Ovary (tissue), 10 donors: ENCODE data around the gene ATP6V0A4. TPM values are rescaled to one million over a fixed set of nuclear protein-coding genes. Genes with fewer than 3 reads are reported as not detected.

ENCODE experiments used
- DNase-seq, 5 donors: peaks; one replicate each; pipeline ENCODE4 v3.0.0-alpha.2; 2019 to 2020
- H3K27ac ChIP-seq, 2 donors: fragments of 200-600 bp; one replicate each; pipeline versions ENCODE4 v1.5.1 to v1.8.0; 2019 to 2022
- H3K27me3 ChIP-seq: fragments of 200-600 bp; one replicate; pipeline ENCODE4 v1.8.0; 2022
- H3K36me3 ChIP-seq: fragments of 200-600 bp; sonication (generic); one replicate; pipeline ENCODE4 v1.5.1; 2019
- H3K4me1 ChIP-seq: one replicate; pipeline ENCODE4 v1.8.1; 2013; ENCODE audit warnings: mild to moderate bottlenecking, moderate library complexity; ENCODE audit not compliant: insufficient read depth
- H3K4me3 ChIP-seq: fragments of 200-600 bp; sonication (generic); one replicate; pipeline ENCODE4 v1.5.1; 2017
- H3K9me3 ChIP-seq, 2 donors: fragments of 200-600 bp in 1 of 2; sonication (generic) in 1 of 2; one replicate each; pipeline versions ENCODE4 v1.5.1 to v1.8.1; 2013 to 2019; ENCODE audit warnings: mild to moderate bottlenecking in 1 of 2, moderate library complexity in 1 of 2
- CTCF ChIP-seq, 3 donors: fragments of 450-650 bp in 2 of 3; fragments of 200-600 bp in 1 of 3; IDR thresholded peaks; one replicate each; pipeline versions ENCODE4 v1.5.1 to v1.8.0; 2016 to 2022; ENCODE audit warnings: antibody characterized with exemption in 3 of 3, mild to moderate bottlenecking in 1 of 3
- EP300 ChIP-seq: sonication (generic); formaldehyde crosslinking; IDR thresholded peaks from one replicate; pipeline ENCODE4 v1.6.1; 2017; ENCODE audit warnings: antibody characterized with exemption
- POLR2A ChIP-seq: fragments of 450-650 bp; IDR thresholded peaks from one replicate; pipeline ENCODE4 v1.6.1; 2017; ENCODE audit warnings: antibody characterized with exemption, mild to moderate bottlenecking, moderate library complexity
- WGBS, 3 donors: extraction: QIAGEN DNeasy Blood & Tissue Kit in 1 of 3; methylation state at CpG; one replicate each; pipeline versions ENCODE4 v1.1.5 to v1.1.7; 2013 to 2017; 5-methylcytosine and 5-hydroxymethylcytosine counted together
- intact Hi-C, 4 donors: fragments of 100-400 bp; cut with DNase I; formaldehyde crosslinking; loops; one replicate each; pipeline versions ENCODE4 v1.11.0 to v1.15.1; 2022 to 2023
- long read RNA-seq, 3 donors: library from polyadenylated mRNA in 2 of 3; unstranded in 2 of 3; transcript quantifications; one replicate each; pipeline ENCODE4 v2.0.0 and lab custom pipeline, GENCODE V29; 2021 to 2026
- polyA plus RNA-seq, 2 donors: library from polyadenylated mRNA; stranded (reverse); fragments of 200-250 nt in 1 of 2; fragments of 350-450 nt in 1 of 2; fragmentation: Illumina TruSeq in 1 of 2; extraction: RNeasy Lipid Tissue Mini Kit (QIAGEN cat#74804) in 1 of 2; gene quantifications; one replicate each; pipeline ENCODE4 v1.2.3, GENCODE V29; 2013 to 2014
- total RNA-seq, 7 donors: library from RNA; depleted of rRNA in 2 of 7; stranded (reverse); fragments of >200 nt in 2 of 7; fragmentation: NEBNext Ultra II Directional in 3 of 7; extraction: Animal tissue kit (Norgen Biotek cat#: 25700) in 3 of 7; gene quantifications; one replicate each; pipeline versions ENCODE4 v1.1.0 to v1.2.4, GENCODE V29; 2016 to 2023
- donor health status: DM: no; HTN: no; CAD: no; lungs with moderate emphysema.
- donor health status: DM: no; HTN: no; CAD: no.
- donor health status: Bipolar disorder and iron deficiency.
- donor health status: DM: yes; HTN: yes; CAD: no.
- donor health status: DM: no; HTN: no; CAD: no.
- donor health status: DM: yes; HTN: yes; CAD: no.

The ATP6V0A4 gene
- total RNA-seq (not detected), polyA plus RNA-seq (1 to 10 TPM in 1 of 2 donors, not detected in 1; 1.7 TPM)
- long read RNA-seq, donor 1, result 0 reads
- long read RNA-seq, donor 2, result 0 reads
- long read RNA-seq, donor 3, result 0 reads

- intact Hi-C loops, result no loop called here
- no peak within 1 kb of the TSS for H3K4me3 ChIP-seq
- no peak within 1 kb of the TSS for H3K27ac ChIP-seq
- no peaks in the 10 kb centered on the region for H3K27me3 ChIP-seq
- no peak for DNase-seq
- H3K9me3 ChIP-seq, result no peaks in the 10 kb centered on the region
- no peaks in the 10 kb centered on the region for H3K4me1 ChIP-seq
- H3K36me3 ChIP-seq, result no peaks in the 10 kb centered on the region
- TF ChIP-seq POLR2A (no peak), CTCF (IDR thresholded peaks at IDR 0.05) (no peak), EP300 (no peak)
- WGBS, 3 donors, result 17 to 31% (median 20%) methylated on average over 14 of the region's 14 CpGs
Measured at GRCh38 chr7:138797715-138798320, at the start of gene ATP6V0A4, which contains the start of gene TMEM213. ATP6V0A4 (minus strand) TSS chr7:138798196; CDS start chr7:138771247, 26,949 bp downstream. TMEM213 (plus strand) TSS chr7:138797994; CDS start chr7:138798105, 111 bp downstream.

GRCh38 chr7:138845711-138846110, 47.7 kb upstream of the ATP6V0A4 start:
- TF ChIP-seq CTCF (IDR thresholded peaks at IDR 0.05) (no peak), POLR2A (no peak), EP300 (no peak)
- no peaks in the 10 kb centered on the region for H3K9me3 ChIP-seq
- WGBS, 3 donors, result 45 to 50% (median 49%) methylated on average over 2 of the region's 2 CpGs

GRCh38 chr7:138843632-138844580, 45.9 kb upstream of the ATP6V0A4 start:
- no peaks in the 10 kb centered on the region for H3K9me3 ChIP-seq
- H3K36me3 ChIP-seq, result no peaks in the 10 kb centered on the region
- WGBS, 3 donors, result 81 to 87% (median 86%) methylated on average over 20 of the region's 20 CpGs
- H3K4me3 ChIP-seq, result no peak overlapping the region
- no peak for TF ChIP-seq POLR2A
- TF ChIP-seq CTCF (IDR thresholded peaks at IDR 0.05), result no peak
- TF ChIP-seq EP300, result no peak
- no peaks in the 10 kb centered on the region for H3K27me3 ChIP-seq
- no peak for DNase-seq
- no peak overlapping the region for H3K27ac ChIP-seq
- intact Hi-C loops, result no loop called here
- H3K4me1 ChIP-seq, result no peaks in the 10 kb centered on the region

More at GRCh38 chr7:138845711-138846110, 47.7 kb upstream of the ATP6V0A4 start:
- no peak overlapping the region for H3K4me3 ChIP-seq
- no peaks in the 10 kb centered on the region for H3K4me1 ChIP-seq
- intact Hi-C loops, result no loop called here
- no peak for DNase-seq
- no peaks in the 10 kb centered on the region for H3K27me3 ChIP-seq
- H3K27ac ChIP-seq, result no peak overlapping the region
- H3K36me3 ChIP-seq, result no peaks in the 10 kb centered on the region

- 90 to 93% (median 92%) methylated on average over 12 of the region's 12 CpGs for WGBS, 3 donors
- intact Hi-C loops, result no loop called here
- no peaks in the 10 kb centered on the region for H3K27me3 ChIP-seq
- no peaks in the 10 kb centered on the region for H3K36me3 ChIP-seq
- H3K4me1 ChIP-seq, result no peaks in the 10 kb centered on the region
- no peak overlapping the region for H3K27ac ChIP-seq
- H3K4me3 ChIP-seq, result no peak overlapping the region
- TF ChIP-seq CTCF (IDR thresholded peaks at IDR 0.05) (no peak), EP300 (no peak), POLR2A (no peak)
- DNase-seq, result no peak
- no peaks in the 10 kb centered on the region for H3K9me3 ChIP-seq
Measured at GRCh38 chr7:138842111-138842510, 44.1 kb upstream of the ATP6V0A4 start.
